HG02571 (cell line): ENCODE measurements around the gene GTF2H3.
A peak's percentile ranks its signal among the peaks of the same experiment; 100 is the strongest.

ENCODE experiments used
- ATAC-seq: cut with Tn5 transposase; IDR thresholded peaks from one replicate; pipeline ENCODE4 v1.9.1; 2021; ENCODE audit warnings: mild to moderate bottlenecking, moderate library complexity; ENCODE audit not compliant: unreplicated experiment

GTF2H3 gene

GRCh38 chr12:123645380-123645779, 11.8 kb downstream of the GTF2H3 start:
- ATAC-seq = no peak

- ATAC-seq = no peak
Measured at GRCh38 chr12:123645878-123646277, 12.2 kb downstream of the GTF2H3 start.

GRCh38 chr12:123648401-123648800, 14.8 kb downstream of the GTF2H3 start:
- ATAC-seq = no peak

- ATAC-seq = no peak
Measured at GRCh38 chr12:123654129-123654701, 20.6 kb downstream of the GTF2H3 start.

- ATAC-seq = peak; percentile 88
Measured at GRCh38 chr12:123655420-123655819, 21.8 kb downstream of the GTF2H3 start.

GRCh38 chr12:123656392-123656791, 22.8 kb downstream of the GTF2H3 start:
- no peak for ATAC-seq

GRCh38 chr12:123657211-123657610, 23.6 kb downstream of the GTF2H3 start:
- no peak for ATAC-seq

GRCh38 chr12:123659996-123660727, 26.5 kb downstream of the GTF2H3 start:
- no peak for ATAC-seq

GRCh38 chr12:123667771-123668170, 34.1 kb downstream of the GTF2H3 start:
- ATAC-seq = no peak

GRCh38 chr12:123670882-123671728, 37.5 kb downstream of the GTF2H3 start, which contains the start of gene TCTN2:
Gene TCTN2, plus strand, starts transcription at chr12:123671113. Its CDS starts 128 bp downstream, at chr12:123671241.
- peak; percentile 99 for ATAC-seq

- no peak for ATAC-seq
Measured at GRCh38 chr12:123671876-123672275, 38.2 kb downstream of the GTF2H3 start.

- no peak for ATAC-seq
Measured at GRCh38 chr12:123675436-123675835, 41.8 kb downstream of the GTF2H3 start.

- no peak for ATAC-seq
Measured at GRCh38 chr12:123676616-123677320, 43.1 kb downstream of the GTF2H3 start.

GRCh38 chr12:123678981-123679380, 45.4 kb downstream of the GTF2H3 start:
- ATAC-seq = no peak

- no peak for ATAC-seq
Measured at GRCh38 chr12:123681605-123682004, 48.0 kb downstream of the GTF2H3 start.

GRCh38 chr12:123683964-123684363, 50.3 kb downstream of the GTF2H3 start:
- no peak for ATAC-seq

GRCh38 chr12:123686636-123687190, 53.1 kb downstream of the GTF2H3 start:
- ATAC-seq = no peak

- ATAC-seq = no peak
Measured at GRCh38 chr12:123690191-123690840, 56.7 kb downstream of the GTF2H3 start.

GRCh38 chr12:123696207-123696606, 62.6 kb downstream of the GTF2H3 start:
- no peak for ATAC-seq

- no peak for ATAC-seq
Measured at GRCh38 chr12:123696646-123697045, 63.0 kb downstream of the GTF2H3 start.
